RKO (cell line): Measurements from ENCODE around the gene GJD3.
"Not testable (repeated sequence)": the region's sequence is repeated elsewhere in the genome, so short reads cannot be mapped to it uniquely, and the experiment has no call there.

ENCODE experiments used
- DNase-seq: peaks from one replicate; pipeline ENCODE4 v3.0.0-alpha.2; 2016; ENCODE audit warnings: low spot score

The GJD3 gene

GRCh38 chr17:40364121-40364861 is at the start of gene GJD3:
GJD3 (minus strand) TSS chr17:40364737; CDS start chr17:40363815, 922 bp downstream.
- DNase-seq = no peak

- not testable (repeated sequence) for DNase-seq
These were observed 49.8 kb upstream of the GJD3 start for GRCh38 chr17:40414312-40414711.

- no peak for DNase-seq
These were observed 48.3 kb upstream of the GJD3 start for GRCh38 chr17:40412880-40413279.

- DNase-seq = no peak
These were observed 47.3 kb upstream of the GJD3 start for GRCh38 chr17:40411821-40412220.

GRCh38 chr17:40410082-40410481 is 45.5 kb upstream of the GJD3 start:
- no peak for DNase-seq

GRCh38 chr17:40409540-40409939 is 45.0 kb upstream of the GJD3 start:
- DNase-seq = not testable (repeated sequence)

GRCh38 chr17:40407460-40407859 is 42.9 kb upstream of the GJD3 start:
- DNase-seq = no peak

- no peak for DNase-seq
These were observed 39.5 kb upstream of the GJD3 start for GRCh38 chr17:40404003-40404402.

- DNase-seq = no peak
These were observed 38.1 kb upstream of the GJD3 start for GRCh38 chr17:40402668-40403067.

- DNase-seq = peak; percentile 55
These were observed 34.6 kb upstream of the GJD3 start for GRCh38 chr17:40399185-40399584.

GRCh38 chr17:40386555-40386954 is 22.0 kb upstream of the GJD3 start:
- not testable (repeated sequence) for DNase-seq

- no peak for DNase-seq
These were observed 17.7 kb upstream of the GJD3 start for GRCh38 chr17:40382251-40382650.

GRCh38 chr17:40378966-40379365 is 14.4 kb upstream of the GJD3 start:
- no peak for DNase-seq

GRCh38 chr17:40377832-40378231 is 13.3 kb upstream of the GJD3 start:
- no peak for DNase-seq

GRCh38 chr17:40376541-40376940 is 12.0 kb upstream of the GJD3 start:
- DNase-seq = not testable (repeated sequence)

GRCh38 chr17:40375786-40376185 is 11.2 kb upstream of the GJD3 start:
- not testable (repeated sequence) for DNase-seq

- no peak for DNase-seq
These were observed 10.4 kb upstream of the GJD3 start for GRCh38 chr17:40374821-40375498.

- no peak for DNase-seq
These were observed 9.5 kb upstream of the GJD3 start for GRCh38 chr17:40373999-40374398.

GRCh38 chr17:40373324-40373723 is 8.8 kb upstream of the GJD3 start:
- peak; percentile 32 for DNase-seq

- DNase-seq = not testable (repeated sequence)
These were observed 8.1 kb upstream of the GJD3 start for GRCh38 chr17:40372644-40373043.

- DNase-seq = no peak
These were observed 7.5 kb upstream of the GJD3 start for GRCh38 chr17:40372031-40372430.

- no peak for DNase-seq
These were observed 6.9 kb upstream of the GJD3 start for GRCh38 chr17:40371261-40371929.

- DNase-seq = no peak
These were observed 5.4 kb upstream of the GJD3 start for GRCh38 chr17:40369923-40370322.
